Measurements from ENCODE around the gene FHOD3.

The FHOD3 gene

DNA sequence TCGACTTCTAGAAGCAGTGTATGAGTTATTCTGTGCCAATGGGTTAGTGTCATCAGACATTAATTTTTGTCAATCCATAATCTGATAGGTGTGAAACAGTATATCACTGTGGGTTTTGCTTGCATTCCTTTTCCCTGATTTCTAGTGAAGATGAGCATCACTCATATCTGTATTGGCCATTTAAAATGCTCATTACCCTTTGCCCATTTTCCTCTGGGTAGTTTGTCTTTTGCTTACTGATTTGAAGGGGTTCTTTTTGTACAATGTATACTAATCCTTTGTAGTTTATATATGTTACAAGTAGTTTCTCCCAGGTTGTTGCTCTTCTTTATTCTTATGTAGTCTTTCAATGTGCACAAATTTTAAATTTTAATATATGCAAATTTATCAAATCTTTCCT is 379.1 kb downstream of the FHOD3 start:
- no peak for DNase-seq

GRCh38 chr18:36680042-36680441 is 382.5 kb downstream of the FHOD3 start:
- no peak for DNase-seq

GRCh38 chr18:36685580-36685979 is 388.1 kb downstream of the FHOD3 start:
- DNase-seq = no peak

DNA sequence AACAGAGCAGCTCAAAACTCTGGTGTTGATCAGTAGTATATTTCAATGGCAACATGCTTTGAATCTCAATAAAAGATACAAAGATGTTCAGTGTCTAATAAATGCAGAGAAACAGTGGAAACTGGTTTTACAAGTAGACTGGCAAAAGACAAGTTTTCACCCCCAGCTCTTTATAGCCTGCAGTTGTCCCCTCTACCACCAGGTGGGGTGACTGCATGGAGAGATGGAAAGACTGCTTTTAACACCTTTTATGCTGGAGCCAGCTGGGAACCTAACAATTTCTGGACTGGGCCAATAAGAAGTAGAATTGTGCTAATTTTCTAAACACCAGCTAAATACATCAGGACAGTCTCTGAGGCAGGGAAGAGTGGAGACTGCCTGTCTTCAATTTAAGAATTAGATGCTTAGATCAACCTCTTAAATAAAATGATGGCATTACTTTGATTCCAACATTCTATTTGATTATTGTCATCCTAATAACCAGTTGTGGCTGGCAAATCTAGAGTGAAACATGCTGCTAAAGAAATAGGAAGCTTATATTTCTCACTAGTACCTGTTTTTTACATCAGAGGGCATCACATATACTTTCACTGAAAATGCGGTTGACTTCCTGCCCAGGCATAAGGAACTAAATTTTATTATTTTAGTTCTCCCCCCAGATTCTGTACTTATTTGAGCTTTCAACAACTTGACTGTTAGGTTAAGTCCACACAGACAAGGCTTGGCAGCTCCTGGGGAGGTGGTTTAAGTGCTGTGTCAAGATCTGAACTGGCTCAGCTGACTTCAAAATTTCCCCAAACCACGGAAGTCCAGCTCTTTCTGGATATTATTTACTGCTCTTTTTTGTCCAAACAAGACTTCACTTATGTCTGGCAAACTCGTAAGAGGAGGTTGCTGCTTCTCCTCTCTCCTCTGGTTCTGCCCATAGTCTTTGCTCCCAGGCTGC is 390.8 kb downstream of the FHOD3 start:
- DNase-seq = peak; percentile 44

- no peak for DNase-seq
Observed at GRCh38 chr18:36692371-36692770, 394.9 kb downstream of the FHOD3 start.

DNA sequence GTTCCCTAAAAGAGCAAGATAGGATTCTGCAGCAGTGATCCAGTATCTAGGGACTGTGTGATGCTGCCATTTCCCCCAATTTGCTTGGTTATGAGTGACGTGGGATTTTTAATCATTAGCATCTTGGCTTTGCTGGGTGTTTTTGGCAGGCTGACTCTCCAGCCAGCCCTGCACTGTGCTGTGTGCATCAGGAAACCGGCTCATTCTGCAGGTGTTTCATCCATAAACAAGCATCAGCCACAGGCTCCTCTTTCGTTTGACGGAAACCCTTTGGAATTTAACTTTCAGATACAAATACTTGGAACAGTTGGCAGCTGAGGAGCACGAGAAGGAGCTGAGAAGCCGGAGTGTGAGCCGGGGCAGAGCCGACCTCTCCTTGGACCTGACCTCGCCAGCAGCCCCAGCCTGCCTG is 395.4 kb downstream of the FHOD3 start:
- no peak for DNase-seq

- DNase-seq = peak; percentile 88
Observed at GRCh38 chr18:36693931-36694620, 396.6 kb downstream of the FHOD3 start.

DNA sequence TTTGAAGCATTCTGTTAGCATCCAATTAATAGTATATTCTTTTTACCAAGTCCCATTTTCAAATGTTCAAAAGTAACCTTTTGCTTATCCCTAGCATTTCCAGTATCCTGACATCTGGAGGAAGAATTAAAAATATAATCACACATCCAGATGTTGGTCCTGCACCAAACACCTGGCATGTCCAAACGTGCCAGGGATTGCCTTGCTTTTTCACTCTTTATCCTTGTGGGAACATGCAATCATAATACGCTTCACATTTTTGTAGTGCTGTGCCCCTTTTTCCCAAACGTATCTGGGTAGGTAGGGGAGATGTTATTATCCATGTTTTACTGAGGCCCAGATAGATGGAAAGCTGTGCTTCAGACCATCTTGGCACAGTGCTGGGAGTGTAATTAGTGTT is 398.3 kb downstream of the FHOD3 start:
- no peak for DNase-seq

GRCh38 chr18:36697905-36698304 is 400.4 kb downstream of the FHOD3 start:
- DNase-seq = no peak

DNA sequence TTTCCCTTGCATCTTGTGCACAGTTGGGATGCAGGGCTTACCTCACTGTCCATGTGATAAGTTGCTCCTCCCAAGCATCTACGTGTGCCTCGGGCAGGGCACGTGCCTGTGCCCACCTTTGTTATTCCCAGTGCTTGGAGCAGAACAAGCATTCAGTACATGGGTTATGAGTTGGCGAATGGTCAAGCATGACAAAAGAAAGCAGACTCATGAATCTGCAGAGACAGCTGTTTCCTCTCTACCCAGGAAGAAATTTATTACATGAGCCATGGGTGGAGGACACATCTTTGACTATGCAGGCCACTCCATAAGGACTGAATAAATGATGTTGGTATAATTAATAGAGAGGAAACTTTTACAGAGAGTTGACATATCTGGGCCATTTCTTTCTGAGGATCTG is 403.4 kb downstream of the FHOD3 start:
- DNase-seq = no peak

GRCh38 chr18:36702401-36703013 is 405.0 kb downstream of the FHOD3 start:
- no peak for DNase-seq

DNA sequence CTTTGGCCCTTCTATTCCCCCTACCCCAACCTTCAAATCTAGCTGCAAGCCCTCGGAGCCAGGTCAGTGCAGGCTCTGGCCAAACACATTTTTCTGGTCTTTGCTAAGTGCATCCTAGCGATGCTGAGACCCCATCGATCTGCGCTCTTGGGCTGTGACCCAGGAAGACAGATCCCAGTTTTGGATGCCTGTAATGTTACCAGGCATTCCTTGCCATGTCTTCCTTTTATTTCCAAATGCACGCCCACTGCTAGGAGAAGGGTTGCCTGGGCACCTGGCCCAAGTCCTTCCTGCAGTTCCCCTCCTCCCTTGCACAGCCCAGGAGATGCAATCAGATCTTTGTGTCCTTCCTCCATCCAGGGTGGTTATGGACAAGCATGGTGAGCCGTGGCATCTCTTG is 406.6 kb downstream of the FHOD3 start:
- DNase-seq = no peak

DNA sequence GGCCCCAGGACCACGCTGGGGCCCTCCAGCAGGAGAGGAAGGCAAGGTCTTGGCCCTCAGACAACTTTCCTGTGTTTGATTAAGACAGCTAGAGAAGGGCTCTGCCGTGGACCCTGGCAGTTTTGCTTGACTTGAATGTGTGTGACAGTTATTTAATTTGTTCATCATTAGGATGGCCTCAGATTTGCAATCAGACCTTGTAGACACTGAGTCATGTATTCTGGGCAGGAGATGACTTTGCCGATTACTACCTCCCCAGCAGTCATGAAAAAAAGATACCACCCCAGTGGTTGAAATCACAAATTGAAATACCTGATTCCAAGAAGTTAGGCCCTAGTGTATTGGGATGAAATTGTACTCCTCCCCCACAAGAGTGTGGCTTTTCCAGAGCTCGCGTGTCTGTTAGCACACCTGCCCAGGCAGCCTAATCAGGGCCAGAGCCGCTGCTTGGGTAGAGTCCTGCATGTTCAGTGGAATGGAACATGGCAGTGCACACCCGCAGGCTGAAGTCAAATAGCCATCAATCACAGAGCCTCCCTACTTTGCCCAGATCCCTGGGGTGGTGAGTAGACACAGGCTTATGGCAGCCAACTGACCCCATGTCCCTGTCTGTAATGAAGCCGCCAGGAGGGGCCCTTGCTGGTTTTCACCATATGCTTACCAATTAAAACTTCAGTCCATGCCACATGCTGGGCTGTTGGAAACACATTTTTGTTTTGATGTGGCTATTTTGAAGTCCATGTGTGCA is 408.8 kb downstream of the FHOD3 start:
- DNase-seq = no peak

GRCh38 chr18:36708366-36708765 is 410.9 kb downstream of the FHOD3 start:
- no peak for DNase-seq

DNA sequence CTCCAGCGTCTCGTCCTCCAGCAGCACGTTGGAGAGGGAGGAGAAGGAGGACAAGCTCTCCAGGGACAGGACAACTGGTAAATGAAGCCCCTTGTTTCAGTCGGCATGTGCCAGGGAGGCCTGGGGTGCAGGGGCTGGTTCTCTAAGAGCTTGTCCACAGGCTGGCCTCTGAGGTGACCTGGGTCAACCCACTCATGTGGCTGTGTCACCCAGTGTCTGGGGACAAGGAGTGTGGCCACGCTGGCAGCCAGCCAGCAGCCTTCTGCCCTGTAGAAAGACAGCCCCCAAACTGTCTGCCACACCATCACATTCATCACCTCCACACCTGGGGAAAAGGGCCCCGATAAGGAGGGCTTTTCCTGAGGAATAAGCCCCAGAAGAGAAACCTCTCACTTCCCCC is 411.8 kb downstream of the FHOD3 start:
- no peak for DNase-seq

GRCh38 chr18:36711014-36711725 is 413.7 kb downstream of the FHOD3 start:
- no peak for DNase-seq

- DNase-seq = no peak
Observed at GRCh38 chr18:36711813-36712444, 414.4 kb downstream of the FHOD3 start.

DNA sequence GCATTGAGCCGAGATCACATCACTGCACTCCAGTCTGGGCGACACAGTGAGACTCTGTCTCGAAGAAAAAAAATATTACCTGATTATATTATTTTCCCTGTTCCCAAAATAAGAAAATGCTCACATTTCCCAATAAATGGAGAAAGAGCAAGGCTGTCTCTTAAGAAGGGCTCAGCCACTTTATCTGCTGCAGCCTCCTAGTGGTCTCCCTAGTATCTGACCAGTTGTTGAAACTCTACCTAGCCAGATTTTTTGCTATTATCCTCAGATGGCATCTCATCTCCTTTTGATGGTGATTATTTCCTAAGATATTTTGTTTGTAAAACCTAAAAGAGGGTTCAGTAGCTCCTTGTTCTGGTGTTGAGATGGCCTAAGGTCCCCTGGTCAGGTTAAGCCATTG is 417.0 kb downstream of the FHOD3 start:
- no peak for DNase-seq

- no peak for DNase-seq
Observed at GRCh38 chr18:36717422-36718110, 420.1 kb downstream of the FHOD3 start.

- no peak for DNase-seq
Observed at GRCh38 chr18:36718705-36719328, 421.3 kb downstream of the FHOD3 start.

DNA sequence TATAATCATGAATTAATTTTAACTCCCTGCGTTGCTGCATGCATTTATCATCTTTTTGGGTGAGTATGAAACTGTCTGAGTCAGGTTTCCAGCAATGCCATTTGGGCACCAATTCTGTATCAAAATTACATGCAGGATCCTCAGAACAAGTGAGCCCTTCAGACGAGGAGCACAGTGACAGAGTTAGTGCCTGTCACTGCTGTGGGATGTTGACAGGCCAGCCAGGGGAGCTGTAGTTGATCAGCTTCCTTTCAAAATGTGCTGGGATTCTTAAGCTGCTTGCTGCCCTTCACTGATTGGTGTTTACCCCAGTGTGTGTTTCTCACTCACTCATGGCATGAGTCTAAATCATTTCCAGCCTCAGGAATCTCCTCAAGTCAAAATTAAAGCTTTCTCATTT is 422.1 kb downstream of the FHOD3 start:
- no peak for DNase-seq

Data from NCI-H774 (cell line).